Activated CD8-positive, alpha-beta memory T cell treated with anti-CD3 and anti-CD28 coated beads, Interleukin-2, amount 50 U/mL, for 1 hour (primary cell): Measurements from ENCODE around the gene ASIP.
"Not testable (repeated sequence)": the region's sequence is repeated elsewhere in the genome, so short reads cannot be mapped to it uniquely, and the experiment has no call there.

Source experiments
- DNase-seq: peaks from one replicate; pipeline ENCODE4 v3.0.0-alpha.2; 2020; ENCODE audit errors: extremely low read depth

ASIP gene

DNA sequence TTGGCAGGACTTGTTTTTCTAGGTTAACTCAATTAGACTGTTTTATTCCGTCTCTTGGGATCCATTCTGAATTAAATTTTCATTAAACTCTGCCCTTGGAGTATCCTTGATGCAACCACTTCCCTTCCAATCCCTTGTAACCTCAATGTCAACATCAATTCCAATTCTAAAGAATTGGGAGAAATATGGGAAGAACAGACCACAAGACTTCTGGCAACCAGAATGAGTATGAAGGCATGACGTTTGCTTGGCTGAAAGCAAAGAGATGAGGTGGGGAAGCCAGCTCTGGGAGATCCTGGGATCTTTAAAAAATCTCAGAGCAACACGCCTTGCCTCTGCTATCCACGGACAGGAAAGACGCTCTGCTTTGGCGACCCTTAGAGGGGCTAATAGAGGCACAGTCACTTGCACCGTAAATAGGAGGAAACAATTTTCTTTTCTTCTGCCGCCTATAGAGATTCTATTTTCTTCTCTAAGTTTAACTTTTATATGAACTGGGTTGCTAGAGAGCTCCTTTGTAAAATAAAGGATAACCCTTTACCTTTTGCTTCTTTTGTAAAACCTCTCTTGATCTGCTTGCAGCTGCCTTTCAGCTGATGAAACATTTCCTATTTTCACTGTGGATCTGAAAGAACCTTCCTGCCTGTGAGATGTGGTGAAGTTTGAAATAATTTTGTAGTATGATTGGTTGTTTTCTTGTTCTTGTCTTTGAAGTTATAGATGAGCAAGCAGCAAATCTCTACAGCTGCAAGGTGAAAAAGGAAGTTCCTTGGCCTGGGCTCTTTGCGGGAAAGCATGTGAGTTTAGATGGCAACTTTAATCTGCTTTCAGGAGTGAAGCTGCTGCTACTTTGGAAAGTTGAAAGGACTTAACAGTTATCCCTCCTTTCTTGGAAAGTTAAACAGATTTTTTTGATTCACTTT lies at the start of gene ASIP:
Gene ASIP (plus strand): TSS at position 731 of the 923 bp plus-strand sequence. CDS start 18,952 bp downstream, outside the sequence.
- DNase-seq, result no peak

GRCh38 chr20:34193051-34193450 lies 48.2 kb upstream of the ASIP start:
- no peak for DNase-seq

DNA sequence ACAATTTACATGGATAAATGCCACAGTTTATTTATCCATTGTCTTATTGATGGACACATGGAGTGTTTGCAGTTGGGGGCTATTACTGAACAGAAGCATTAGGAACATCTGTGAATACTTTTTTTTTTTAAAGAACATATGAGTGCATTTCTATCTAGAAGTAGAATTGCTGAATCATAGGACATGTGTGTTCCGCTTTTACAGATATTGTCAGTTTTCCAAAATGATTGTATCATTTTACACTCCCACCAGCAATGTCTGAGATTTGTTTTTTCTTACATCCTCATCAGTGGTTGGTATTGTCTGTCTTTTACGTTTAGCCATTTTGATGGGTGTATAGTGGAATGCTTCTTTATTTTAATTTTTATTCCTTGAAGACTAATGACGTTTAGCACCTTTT lies 42.0 kb upstream of the ASIP start:
- DNase-seq, result no peak

GRCh38 chr20:34200023-34200422 lies 41.2 kb upstream of the ASIP start:
- no peak for DNase-seq

DNA sequence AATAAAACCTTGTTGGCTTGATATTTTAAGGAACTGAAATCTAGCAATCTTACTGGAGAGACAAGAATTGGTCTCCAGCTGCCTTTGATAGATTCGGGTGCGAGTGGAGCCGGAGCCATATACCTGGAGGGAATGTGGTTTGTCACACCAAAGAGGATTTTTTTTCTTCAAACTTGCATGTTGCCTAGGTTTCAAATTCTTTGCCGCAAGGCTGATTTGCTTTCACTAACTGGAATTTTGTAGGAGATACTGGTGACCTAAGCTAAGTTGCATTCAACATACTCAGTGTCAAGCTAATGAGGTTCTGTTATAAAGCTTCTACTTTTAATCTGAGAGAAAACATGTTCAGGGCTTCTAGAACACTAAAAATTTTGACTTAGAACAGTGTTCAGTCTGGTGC lies 39.7 kb upstream of the ASIP start:
- DNase-seq, result no peak

GRCh38 chr20:34205172-34205880 lies 35.9 kb upstream of the ASIP start:
- DNase-seq, result not testable (repeated sequence)

- DNase-seq, result no peak
These were observed 32.1 kb upstream of the ASIP start for GRCh38 chr20:34209111-34209510.

- DNase-seq, result no peak
These were observed 31.0 kb upstream of the ASIP start for GRCh38 chr20:34210271-34210670.

GRCh38 chr20:34211591-34211990 lies 29.6 kb upstream of the ASIP start:
- DNase-seq, result no peak

DNA sequence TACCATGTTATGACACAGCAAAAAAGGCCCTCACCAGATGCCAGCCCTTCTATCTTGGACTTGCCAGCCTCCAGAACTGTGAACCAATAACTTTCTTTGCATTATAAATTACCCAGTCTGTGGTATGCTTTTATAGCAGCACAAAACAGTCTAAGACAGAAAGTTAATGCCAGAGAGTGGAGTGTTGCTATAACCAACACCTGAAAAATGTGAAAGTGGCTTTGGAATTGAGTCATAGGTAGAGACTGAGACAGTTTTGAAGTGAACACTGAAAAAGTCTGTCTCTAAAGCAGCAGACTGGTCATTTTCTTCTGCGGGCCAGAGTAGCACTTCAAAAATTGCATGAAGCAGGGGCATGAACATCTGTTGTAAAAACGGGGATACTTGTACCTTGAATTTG lies 28.0 kb upstream of the ASIP start:
- no peak for DNase-seq

- no peak for DNase-seq
These were observed 25.4 kb upstream of the ASIP start for GRCh38 chr20:34215711-34216381.

GRCh38 chr20:34216382-34216742 lies 24.9 kb upstream of the ASIP start:
- DNase-seq, result no peak

DNA sequence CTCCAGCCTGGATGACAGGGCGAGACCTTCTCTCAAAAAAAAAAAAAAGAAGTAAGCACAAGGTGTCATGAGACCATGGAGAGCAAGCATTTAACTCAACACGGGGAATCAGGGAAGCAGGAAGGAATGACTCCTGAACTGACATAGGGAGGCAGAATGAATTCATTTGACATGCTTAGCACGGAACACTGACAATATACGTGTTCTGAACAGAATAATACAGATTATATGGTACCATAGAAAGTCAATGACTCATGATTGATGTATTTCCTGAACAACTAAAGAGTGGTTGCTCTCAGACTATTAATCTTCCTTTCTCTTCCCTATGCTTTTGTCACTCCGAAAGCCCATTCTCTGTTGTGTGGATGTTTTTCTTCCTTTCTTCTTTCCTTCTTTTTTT lies 20.7 kb upstream of the ASIP start:
- no peak for DNase-seq

DNA sequence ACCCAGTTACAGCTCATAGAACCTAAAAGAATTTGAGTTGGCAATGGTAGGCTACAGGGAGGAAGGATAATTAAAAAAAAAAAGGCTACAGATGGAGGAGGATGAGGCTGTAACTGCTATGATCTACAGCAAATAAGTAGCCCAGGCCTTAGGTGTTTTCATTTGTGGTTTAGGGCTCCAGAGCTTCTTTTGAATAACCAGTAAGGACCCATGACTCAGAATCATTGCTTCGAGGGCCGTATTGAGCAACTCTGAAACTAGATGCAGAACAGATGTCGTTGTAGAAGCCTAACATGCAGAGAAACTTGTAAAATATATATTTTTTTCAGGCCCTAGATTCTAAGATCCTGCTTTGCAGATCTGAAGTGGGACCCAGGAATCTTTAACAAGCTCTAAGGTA lies 19.0 kb upstream of the ASIP start:
- DNase-seq, result no peak

GRCh38 chr20:34224251-34224650 lies 17.0 kb upstream of the ASIP start:
- not testable (repeated sequence) for DNase-seq

- no peak for DNase-seq
These were observed 9.6 kb upstream of the ASIP start for GRCh38 chr20:34231634-34232033.

DNA sequence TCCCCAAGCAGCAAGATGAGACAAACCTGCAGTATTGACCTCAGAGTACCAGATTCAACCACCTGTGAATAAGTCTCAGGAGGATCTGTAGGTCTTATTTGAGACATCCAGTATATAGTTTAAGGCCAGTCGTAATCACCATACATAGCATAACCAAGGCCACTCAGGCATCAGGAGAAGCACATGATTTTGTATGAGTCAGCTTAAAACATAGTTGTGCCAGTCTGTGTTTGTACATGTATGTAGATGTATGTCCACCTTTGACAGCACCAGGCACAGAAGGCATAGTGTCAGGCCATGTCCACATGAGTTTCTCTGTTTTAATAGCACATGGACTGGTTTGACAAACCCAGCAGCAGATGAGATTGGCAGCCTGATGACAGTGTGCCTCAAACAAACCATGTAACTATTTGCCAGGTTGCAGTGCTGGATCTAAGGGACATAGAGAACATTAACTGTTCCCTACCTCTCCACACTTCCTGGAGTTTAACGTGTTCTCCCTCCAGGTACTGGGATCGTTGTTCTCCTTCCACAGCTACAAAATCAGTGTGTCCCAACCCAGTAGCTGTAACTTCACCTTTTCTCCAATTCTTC lies 8.6 kb upstream of the ASIP start:
- no peak for DNase-seq

DNA sequence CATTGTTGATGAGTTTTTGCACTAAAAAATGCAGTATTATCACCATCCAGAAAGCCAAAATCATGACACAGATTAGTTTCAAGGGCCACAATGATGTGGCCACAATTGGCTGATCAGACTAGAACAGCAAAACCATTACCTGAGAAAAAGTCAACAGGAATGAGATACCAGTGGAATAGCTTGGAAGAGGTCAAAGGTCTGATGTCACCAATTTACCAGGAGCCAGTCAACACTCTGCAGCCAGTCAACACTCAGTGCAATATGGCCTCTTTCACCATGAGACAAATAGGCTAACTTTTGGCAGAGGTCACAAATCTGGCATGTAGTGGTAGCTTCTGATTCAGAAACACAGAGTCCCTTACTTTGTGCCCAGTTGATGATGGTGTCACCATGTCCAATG lies 7.5 kb upstream of the ASIP start:
- DNase-seq, result no peak

- DNase-seq, result no peak
These were observed 5.3 kb upstream of the ASIP start for GRCh38 chr20:34235875-34236274.

GRCh38 chr20:34237942-34238341 lies 3.3 kb upstream of the ASIP start:
- no peak for DNase-seq

- no peak for DNase-seq
These were observed 1.1 kb upstream of the ASIP start for GRCh38 chr20:34240121-34240520.

DNA sequence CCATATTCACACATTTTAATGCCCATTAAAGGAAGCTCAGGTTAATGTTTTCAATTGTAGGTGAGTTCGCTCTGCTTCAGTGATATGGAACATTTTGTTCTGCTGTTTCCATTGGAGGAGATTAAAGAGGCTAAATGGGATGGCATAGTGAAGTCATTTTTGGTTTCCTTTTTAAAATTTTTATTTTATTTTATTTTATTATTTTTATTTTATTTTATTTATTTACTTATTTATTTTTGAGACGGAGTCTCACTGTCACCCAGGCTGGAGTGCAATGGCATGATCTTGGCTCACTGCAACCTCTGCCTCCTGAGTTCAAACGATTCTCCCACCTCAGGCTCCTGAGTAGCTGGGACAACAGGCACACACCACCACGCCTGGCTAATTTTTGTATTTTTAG lies 792 bp downstream of the ASIP start:
- not testable (repeated sequence) for DNase-seq
